ENCODE measurements around the gene POLR1G.

Gene POLR1G

DNA sequence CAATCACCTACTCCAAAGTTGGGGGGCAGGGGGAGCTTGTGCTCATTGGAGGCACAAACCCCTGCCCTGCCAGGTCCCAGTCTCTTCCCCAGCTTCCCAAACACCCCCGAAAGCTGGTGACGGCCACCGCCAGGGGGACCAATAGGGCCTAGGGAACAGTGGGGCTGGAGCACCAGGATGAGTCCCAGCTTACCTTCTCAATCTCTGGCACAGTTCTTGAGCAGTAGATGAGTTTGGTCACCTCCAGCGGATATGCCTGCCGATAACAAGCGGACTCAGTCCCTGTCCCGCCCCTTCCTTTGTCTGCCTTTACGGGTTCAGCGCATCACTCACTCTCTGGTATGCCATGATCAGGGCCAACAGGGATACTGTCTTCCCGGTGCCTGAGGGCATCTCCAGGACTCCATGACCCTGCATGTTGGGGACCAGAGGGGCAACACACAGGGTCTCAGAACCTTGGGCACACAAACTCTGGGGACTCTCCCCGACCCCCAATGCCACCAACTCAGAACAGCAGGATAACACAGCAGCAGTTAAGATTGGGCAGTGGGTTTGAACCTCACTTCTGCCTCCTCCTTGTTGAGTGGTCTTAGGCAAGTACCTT lies 37.6 kb upstream of the POLR1G start:
- peak overlapping the region; percentile 94 for H3K4me3 ChIP-seq (ENCODE audit: low read depth, low read length)
- H2AFZ ChIP-seq (ENCODE audit: low read length, unreplicated experiment) = no peak overlapping the region
- H3K27me3 ChIP-seq (ENCODE audit: insufficient read depth, low read length) = no peaks in the 10 kb centered on the region
- 0 out of 2 replicates have a peak, but pooled peaks cover 3% of the 10 kb centered on the region for H3K36me3 ChIP-seq (ENCODE audit: insufficient read depth, low read length)
- H3K79me2 ChIP-seq (ENCODE audit: control insufficient read depth, insufficient read depth, low read length, unreplicated experiment) = peaks cover 23% of the 10 kb centered on the region
- no peaks in the 10 kb centered on the region for H3K4me1 ChIP-seq (ENCODE audit: control insufficient read depth, insufficient read depth, low read length, unreplicated experiment)
- no peak overlapping the region for H3K27ac ChIP-seq (ENCODE audit: low read depth, low read length)

DNA sequence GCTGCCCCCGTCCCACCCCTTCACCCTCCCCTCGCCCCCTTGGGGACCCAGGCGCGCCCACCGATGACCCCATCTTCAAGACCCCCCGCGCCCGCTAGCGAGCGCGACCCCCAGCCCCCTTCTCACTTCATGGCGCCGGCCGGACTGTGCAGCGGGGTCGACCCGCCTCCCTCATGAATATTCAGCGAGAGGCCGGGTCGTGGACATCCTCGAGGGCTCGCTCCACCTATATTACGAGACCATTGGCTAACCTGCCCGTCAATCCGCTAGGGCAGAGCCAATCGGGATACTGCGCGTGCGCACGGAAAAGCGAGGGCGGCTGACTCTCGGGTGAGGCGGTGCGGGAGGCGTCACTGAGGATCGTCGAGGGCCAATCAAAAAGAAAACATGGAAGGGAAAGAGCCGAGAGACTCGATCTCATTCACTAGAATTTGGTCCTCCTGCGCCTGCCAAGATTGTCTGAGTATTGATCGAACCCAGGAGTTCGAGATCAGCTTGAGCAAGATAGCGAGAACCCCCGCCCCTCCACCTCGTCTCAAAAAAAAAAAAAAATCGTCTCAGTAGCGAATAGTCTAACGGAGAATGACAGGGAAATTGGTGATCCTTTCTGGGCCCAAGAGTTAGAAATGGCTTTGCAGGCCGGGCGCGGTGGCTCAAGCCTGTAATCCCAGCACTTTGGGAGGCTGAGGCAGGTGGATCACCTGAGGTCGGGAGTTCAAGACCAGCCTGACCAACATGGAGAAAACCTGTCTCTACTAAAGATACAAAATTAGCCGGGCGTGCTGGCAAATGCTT lies 35.8 kb upstream of the POLR1G start, which contains the start of gene ERCC2:
Gene ERCC2, minus strand, starts transcription at position 164 of the 795 bp plus-strand sequence. Its CDS starts 33 bp downstream, at position 131.
- Histone ChIP-seq H3K79me2 (ENCODE audit: control insufficient read depth, insufficient read depth, low read length, unreplicated experiment) (peaks cover 23% of the 10 kb centered on the region), H3K27ac (ENCODE audit: low read depth, low read length) (peak within 1 kb of the TSS; percentile 60)

GRCh38 chr19:45376045-45376724 lies 30.3 kb upstream of the POLR1G start:
- Histone ChIP-seq H3K27me3 (ENCODE audit: insufficient read depth, low read length) (no peaks in the 10 kb centered on the region), H2AFZ (ENCODE audit: low read length, unreplicated experiment) (no peak overlapping the region), H3K27ac (ENCODE audit: low read depth, low read length) (peak overlapping the region; percentile 97), H3K4me3 (ENCODE audit: low read depth, low read length) (0 out of 2 replicates have a peak overlapping the region, but pooled peaks have one; percentile 29), H3K79me2 (ENCODE audit: control insufficient read depth, insufficient read depth, low read length, unreplicated experiment) (no peaks in the 10 kb centered on the region), H3K4me1 (ENCODE audit: control insufficient read depth, insufficient read depth, low read length, unreplicated experiment) (peaks cover 15% of the 10 kb centered on the region), H3K36me3 (ENCODE audit: insufficient read depth, low read length) (no peaks in the 10 kb centered on the region)

More for the DNA sequence above, 35.8 kb upstream of the POLR1G start, which contains the start of gene ERCC2:
- no peaks in the 10 kb centered on the region for H3K27me3 ChIP-seq (ENCODE audit: insufficient read depth, low read length)
- H2AFZ ChIP-seq (ENCODE audit: low read length, unreplicated experiment) = peak within 1 kb of the TSS; percentile 50
- no peaks in the 10 kb centered on the region for H3K4me1 ChIP-seq (ENCODE audit: control insufficient read depth, insufficient read depth, low read length, unreplicated experiment)
- H3K36me3 ChIP-seq (ENCODE audit: insufficient read depth, low read length) = 0 out of 2 replicates have a peak, but pooled peaks cover 3% of the 10 kb centered on the region
- H3K4me3 ChIP-seq (ENCODE audit: low read depth, low read length) = peak within 1 kb of the TSS; percentile 94

- Histone ChIP-seq H3K27ac (ENCODE audit: low read depth, low read length) (peak overlapping the region; percentile 73), H3K79me2 (ENCODE audit: control insufficient read depth, insufficient read depth, low read length, unreplicated experiment) (no peaks in the 10 kb centered on the region), H3K36me3 (ENCODE audit: insufficient read depth, low read length) (no peaks in the 10 kb centered on the region), H3K27me3 (ENCODE audit: insufficient read depth, low read length) (no peaks in the 10 kb centered on the region), H2AFZ (ENCODE audit: low read length, unreplicated experiment) (no peak overlapping the region), H3K4me3 (ENCODE audit: low read depth, low read length) (no peak overlapping the region), H3K4me1 (ENCODE audit: control insufficient read depth, insufficient read depth, low read length, unreplicated experiment) (peaks cover 15% of the 10 kb centered on the region)
Observed at GRCh38 chr19:45380107-45380506, 26.3 kb upstream of the POLR1G start.

DNA sequence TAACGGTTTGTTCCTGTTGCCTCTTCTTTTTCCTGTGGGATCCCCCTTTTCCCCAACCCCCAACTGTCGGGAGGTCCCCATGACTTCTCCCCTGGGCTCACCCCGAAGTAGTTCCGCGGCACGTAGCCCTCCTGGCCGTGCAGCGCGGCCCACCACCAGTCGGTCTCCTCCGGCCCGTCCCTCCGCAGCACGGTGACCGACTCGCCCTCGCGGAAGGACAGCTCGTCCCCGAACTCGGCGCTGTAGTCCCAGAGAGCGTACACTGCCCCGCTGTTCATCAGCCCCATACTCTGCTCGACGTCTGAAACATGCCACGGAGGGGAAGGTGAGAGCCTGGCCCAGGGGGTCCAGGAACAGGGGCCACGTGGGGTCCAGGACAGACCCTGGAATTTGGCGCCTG lies 24.0 kb upstream of the POLR1G start:
- Histone ChIP-seq H3K27ac (ENCODE audit: low read depth, low read length) (no peak overlapping the region), H3K4me3 (ENCODE audit: low read depth, low read length) (no peak overlapping the region), H2AFZ (ENCODE audit: low read length, unreplicated experiment) (no peak overlapping the region), H3K36me3 (ENCODE audit: insufficient read depth, low read length) (no peaks in the 10 kb centered on the region), H3K27me3 (ENCODE audit: insufficient read depth, low read length) (no peaks in the 10 kb centered on the region), H3K79me2 (ENCODE audit: control insufficient read depth, insufficient read depth, low read length, unreplicated experiment) (no peaks in the 10 kb centered on the region), H3K4me1 (ENCODE audit: control insufficient read depth, insufficient read depth, low read length, unreplicated experiment) (peaks cover 17% of the 10 kb centered on the region)

DNA sequence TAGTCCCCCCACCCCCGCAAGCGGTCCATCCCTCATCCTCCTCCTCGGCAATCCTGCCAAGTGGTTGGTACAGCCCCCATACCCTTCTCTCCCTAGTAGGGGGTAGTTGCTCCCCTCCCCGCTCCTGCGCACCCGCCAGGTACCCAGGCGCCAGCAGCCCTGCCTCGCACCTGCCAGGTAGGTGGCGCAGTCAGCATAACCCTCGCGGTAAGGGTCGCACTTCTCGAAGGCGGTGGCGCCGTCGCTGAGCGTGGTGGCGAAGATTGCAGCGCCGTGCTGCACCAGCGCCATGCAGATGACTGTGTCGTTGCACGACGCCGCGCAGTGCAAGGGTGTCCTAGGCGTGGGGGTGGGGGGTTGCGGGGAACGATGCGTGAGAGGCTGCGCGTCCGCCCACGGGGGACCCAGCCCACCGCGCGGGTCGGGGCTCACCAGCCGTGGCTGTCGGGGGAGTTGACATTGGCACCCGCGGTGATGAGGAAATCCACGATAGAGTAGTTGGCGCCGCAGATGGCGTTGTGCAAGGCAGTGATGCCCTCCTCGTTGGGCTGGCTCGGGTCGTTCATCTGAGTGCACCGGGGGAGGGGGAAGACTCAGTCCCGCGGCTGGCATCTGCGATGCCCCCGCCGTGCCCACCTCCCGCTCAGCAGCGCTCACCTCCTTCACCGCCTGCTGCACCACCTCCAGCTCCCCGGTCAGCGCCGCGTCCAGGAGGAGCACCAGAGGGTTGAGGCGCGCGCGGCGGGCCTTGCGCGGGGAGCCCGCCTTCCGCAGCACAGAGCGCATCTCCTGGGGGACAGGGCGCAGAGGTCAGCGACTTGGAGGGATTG lies 20.8 kb upstream of the POLR1G start:
- H3K27ac ChIP-seq (ENCODE audit: low read depth, low read length) = no peak overlapping the region
- H3K79me2 ChIP-seq (ENCODE audit: control insufficient read depth, insufficient read depth, low read length, unreplicated experiment) = no peaks in the 10 kb centered on the region
- peaks cover 8% of the 10 kb centered on the region for H3K4me1 ChIP-seq (ENCODE audit: control insufficient read depth, insufficient read depth, low read length, unreplicated experiment)
- H3K36me3 ChIP-seq (ENCODE audit: insufficient read depth, low read length) = no peaks in the 10 kb centered on the region
- H3K4me3 ChIP-seq (ENCODE audit: low read depth, low read length) = peak overlapping the region; percentile 33; the same call in 1 of the 2 replicates
- H2AFZ ChIP-seq (ENCODE audit: low read length, unreplicated experiment) = no peak overlapping the region
- H3K27me3 ChIP-seq (ENCODE audit: insufficient read depth, low read length) = no peaks in the 10 kb centered on the region

- H3K4me3 ChIP-seq (ENCODE audit: low read depth, low read length) = no peak overlapping the region
- H3K79me2 ChIP-seq (ENCODE audit: control insufficient read depth, insufficient read depth, low read length, unreplicated experiment) = no peaks in the 10 kb centered on the region
- no peak overlapping the region for H2AFZ ChIP-seq (ENCODE audit: low read length, unreplicated experiment)
- H3K27ac ChIP-seq (ENCODE audit: low read depth, low read length) = no peak overlapping the region
- no peaks in the 10 kb centered on the region for H3K27me3 ChIP-seq (ENCODE audit: insufficient read depth, low read length)
- H3K36me3 ChIP-seq (ENCODE audit: insufficient read depth, low read length) = 0 out of 2 replicates have a peak, but pooled peaks cover 3% of the 10 kb centered on the region
- no peaks in the 10 kb centered on the region for H3K4me1 ChIP-seq (ENCODE audit: control insufficient read depth, insufficient read depth, low read length, unreplicated experiment)
Observed at GRCh38 chr19:45391346-45391745, 15.1 kb upstream of the POLR1G start.

- Histone ChIP-seq H3K4me3 (ENCODE audit: low read depth, low read length) (no peak overlapping the region), H3K79me2 (ENCODE audit: control insufficient read depth, insufficient read depth, low read length, unreplicated experiment) (no peaks in the 10 kb centered on the region), H3K36me3 (ENCODE audit: insufficient read depth, low read length) (0 out of 2 replicates have a peak, but pooled peaks cover 3% of the 10 kb centered on the region), H3K4me1 (ENCODE audit: control insufficient read depth, insufficient read depth, low read length, unreplicated experiment) (no peaks in the 10 kb centered on the region), H3K27me3 (ENCODE audit: insufficient read depth, low read length) (no peaks in the 10 kb centered on the region), H3K27ac (ENCODE audit: low read depth, low read length) (no peak overlapping the region), H2AFZ (ENCODE audit: low read length, unreplicated experiment) (no peak overlapping the region)
Observed at GRCh38 chr19:45391871-45392665, 14.4 kb upstream of the POLR1G start.

DNA sequence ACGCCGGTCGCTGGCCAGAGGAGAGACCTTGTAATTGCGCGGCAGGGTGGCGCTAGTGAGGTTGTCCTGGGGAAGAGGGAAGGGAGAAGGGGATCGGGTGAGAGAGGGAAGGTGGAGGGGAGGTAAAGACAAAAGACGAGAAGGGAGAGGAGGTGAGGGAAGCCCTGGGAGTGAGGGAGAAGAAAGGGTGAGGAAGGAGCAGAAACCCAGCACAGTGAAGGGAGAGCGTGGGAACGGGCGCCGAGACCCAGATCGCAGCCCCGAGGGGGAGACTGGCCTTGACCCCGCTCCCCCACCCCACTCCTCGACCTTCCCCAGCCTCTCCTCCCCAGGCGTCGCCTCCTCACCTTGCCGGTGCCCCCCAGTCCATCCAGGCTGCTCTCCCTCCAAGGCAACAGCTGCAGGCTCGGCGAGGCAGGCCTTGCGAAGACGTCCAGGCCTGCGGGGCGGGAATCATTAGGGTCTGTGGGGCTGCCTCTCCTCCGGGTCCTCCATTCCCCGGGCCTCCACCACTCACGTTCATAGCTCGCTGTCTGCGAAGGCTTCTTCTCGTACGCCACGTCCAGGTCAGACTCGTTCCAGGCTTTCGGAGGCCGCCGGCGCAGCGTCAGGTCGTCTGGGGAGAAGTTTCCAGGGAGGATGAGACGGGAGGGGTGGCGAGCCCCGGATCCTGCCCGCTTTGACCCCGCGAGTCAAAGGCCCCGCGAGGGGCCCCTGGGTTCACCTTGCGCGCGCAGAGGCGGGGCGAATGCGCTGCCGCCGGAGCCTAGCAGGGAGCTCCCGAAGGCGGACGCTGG lies 10.4 kb upstream of the POLR1G start:
- Histone ChIP-seq H3K4me3 (ENCODE audit: low read depth, low read length) (no peak overlapping the region), H3K79me2 (ENCODE audit: control insufficient read depth, insufficient read depth, low read length, unreplicated experiment) (no peaks in the 10 kb centered on the region), H3K4me1 (ENCODE audit: control insufficient read depth, insufficient read depth, low read length, unreplicated experiment) (peaks cover 3% of the 10 kb centered on the region), H3K27ac (ENCODE audit: low read depth, low read length) (no peak overlapping the region), H3K27me3 (ENCODE audit: insufficient read depth, low read length) (no peaks in the 10 kb centered on the region), H2AFZ (ENCODE audit: low read length, unreplicated experiment) (no peak overlapping the region), H3K36me3 (ENCODE audit: insufficient read depth, low read length) (0 out of 2 replicates have a peak, but pooled peaks cover 3% of the 10 kb centered on the region)
